HFF-Myc (cell line): Measurements from ENCODE around the gene CNTFR.

Experiments used
- DNase-seq: peaks from one replicate; pipeline ENCODE4 v3.0.0-alpha.2; 2011; ENCODE audit warnings: low read depth; ENCODE audit errors: extremely low read depth
- H3K4me3 ChIP-seq: replicated peaks from 2 replicates; pipeline ENCODE4 v1.5.1; 2011; ENCODE audit warnings: low read depth, mild to moderate bottlenecking, control low read depth, low read length
- CTCF ChIP-seq: IDR thresholded peaks from 2 replicates; pipeline ENCODE4 v1.5.1; 2012; ENCODE audit warnings: mild to moderate bottlenecking, low read depth, low read length, control low read depth; ENCODE audit errors: missing control alignments

The CNTFR gene

GRCh38 chr9:34558364-34558763 lies 31.2 kb downstream of the CNTFR start:
- TF ChIP-seq CTCF, result no peak
- DNase-seq, result no peak
- no peak overlapping the region for H3K4me3 ChIP-seq

- TF ChIP-seq CTCF, result no peak
- no peak for DNase-seq
- H3K4me3 ChIP-seq, result no peak overlapping the region
Observed at GRCh38 chr9:34557426-34558321, 31.9 kb downstream of the CNTFR start.

DNA sequence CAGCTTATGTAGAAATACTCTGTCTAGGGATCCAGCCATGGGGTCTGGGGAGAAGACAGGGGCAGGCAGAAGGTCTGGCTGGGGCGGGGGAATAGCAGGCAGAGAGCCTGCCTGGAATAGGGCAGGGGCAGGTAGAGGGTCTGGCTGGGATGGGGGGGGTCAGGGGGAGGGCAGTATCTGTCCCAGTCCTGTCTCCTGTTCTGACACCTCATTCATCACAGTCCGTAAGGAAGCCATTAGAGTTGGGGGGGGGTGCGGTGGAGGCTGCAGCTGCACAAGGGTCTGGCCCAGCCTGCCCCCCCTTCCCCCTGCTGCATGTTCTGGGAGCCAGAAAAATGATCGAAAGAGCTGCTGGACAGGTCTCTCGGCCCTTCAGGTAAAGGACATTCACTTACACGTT lies 32.6 kb downstream of the CNTFR start:
- H3K4me3 ChIP-seq, result no peak overlapping the region
- DNase-seq, result no peak
- TF ChIP-seq CTCF, result no peak

- H3K4me3 ChIP-seq, result no peak overlapping the region
- no peak for TF ChIP-seq CTCF
- DNase-seq, result no peak
Observed at GRCh38 chr9:34555936-34556525, 33.5 kb downstream of the CNTFR start.

GRCh38 chr9:34555500-34555899 lies 34.0 kb downstream of the CNTFR start:
- no peak overlapping the region for H3K4me3 ChIP-seq
- TF ChIP-seq CTCF, result no peak
- no peak for DNase-seq

DNA sequence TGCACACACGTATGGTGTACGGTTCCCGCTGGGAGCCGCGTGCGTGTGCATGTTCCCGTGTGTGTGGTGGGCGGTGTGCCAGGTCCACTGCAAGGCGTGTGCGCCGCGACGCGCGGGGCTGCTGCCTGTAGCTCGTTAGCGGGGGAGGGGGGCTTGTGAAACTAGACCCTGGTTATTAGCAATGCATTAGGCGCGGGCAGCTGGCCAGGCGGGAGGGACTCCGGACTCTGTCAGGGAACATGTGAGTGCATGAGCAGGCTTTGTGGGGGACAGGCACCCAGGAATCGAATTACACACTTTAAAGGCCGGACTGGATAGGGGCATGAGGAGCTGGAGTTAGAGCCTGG lies 34.5 kb downstream of the CNTFR start:
- DNase-seq, result no peak

More for the DNA sequence above, 34.5 kb downstream of the CNTFR start:
- TF ChIP-seq CTCF, result no peak
- H3K4me3 ChIP-seq, result no peak overlapping the region
